Muscle of leg (tissue), 9 donors: ENCODE data around the gene MTHFD1. TPM values are rescaled to one million over a fixed set of nuclear protein-coding genes. Genes with fewer than 3 reads are reported as not detected.

Experiments used
- polyA plus RNA-seq, 8 donors: library from polyadenylated mRNA; unstranded; fragments of 120-200 nt; gene quantifications; one replicate each; pipeline versions ENCODE4 v1.2.1 to v1.2.3, GENCODE V29; 2013; ENCODE audit warnings: inconsistent platforms in 1 of 8, low replicate concordance in 1 of 8; ENCODE audit not compliant: insufficient read length in 8 of 8, insufficient read depth in 1 of 8
- total RNA-seq: library from RNA; stranded (reverse); fragments of 120-200 nt; gene quantifications from one replicate; pipeline ENCODE4 v1.2.4, GENCODE V29; 2013

Gene MTHFD1
- total and polyA plus RNA-seq, 9 donors: 21.2 to 52.9 (median 45.4) TPM

Other genes starting within 250 kb of the MTHFD1 start
- 0.13 TPM for gene ESR2, start 94.0 kb upstream of the MTHFD1 start, total RNA-seq
- gene ESR2, start 94.0 kb upstream of the MTHFD1 start, polyA plus RNA-seq: under 1 TPM; 0.15 to 0.64 (median 0.34) TPM
- gene AKAP5, start 77.1 kb downstream of the MTHFD1 start, total RNA-seq: 0.27 TPM
- under 1 TPM; 0.22 to 0.64 (median 0.55) TPM for gene AKAP5, start 77.1 kb downstream of the MTHFD1 start, polyA plus RNA-seq
- gene ZBTB25, start 115.5 kb downstream of the MTHFD1 start, total RNA-seq: 6.1 TPM
- gene ZBTB25, start 115.5 kb downstream of the MTHFD1 start, polyA plus RNA-seq: 1 to 10 TPM; 4.8 to 8.6 (median 7.2) TPM
- gene ZBTB1, start 116.4 kb downstream of the MTHFD1 start, total RNA-seq: 34.8 TPM
- gene ZBTB1, start 116.4 kb downstream of the MTHFD1 start, polyA plus RNA-seq: 10 to 100 TPM; 24.1 to 42.4 (median 31.7) TPM
- gene HSPA2, start 152.4 kb downstream of the MTHFD1 start, total RNA-seq: 6.8 TPM
- 10 to 100 TPM in 2 of 8 donors, 1 to 10 TPM in 6; 7.6 to 34.4 (median 9.3) TPM for gene HSPA2, start 152.4 kb downstream of the MTHFD1 start, polyA plus RNA-seq
- 0.31 TPM for gene PPP1R36, start 161.6 kb downstream of the MTHFD1 start, total RNA-seq
- under 1 TPM; 0.29 to 0.83 (median 0.49) TPM for gene PPP1R36, start 161.6 kb downstream of the MTHFD1 start, polyA plus RNA-seq